Measurements from ENCODE around the gene MATCAP1. TPM values are rescaled to one million over a fixed set of nuclear protein-coding genes. Genes with fewer than 3 reads are reported as not detected.

MATCAP1 gene
- total and polyA plus RNA-seq, 7 experiments from 2014 or later, result 0.48 to 88.1 (median 4.9) TPM

- peaks cover 0 to 8% (median 0%) of the 10 kb centered on the region in 5 donors for H3K27me3 Mint-ChIP-seq
- H3K36me3 Mint-ChIP-seq, result peaks cover 0 to 43% (median 0%) of the 10 kb centered on the region in 5 donors
- Histone ChIP-seq H3K4me3 (ENCODE audit: low read length) (no peak overlapping the region), H3K4me1 (ENCODE audit: control insufficient read depth in 2 of 2, insufficient read depth in 2 of 2, low read length in 2 of 2) (peaks cover 25 to 36% of the 10 kb centered on the region in 2 donors), H3K27me3 (ENCODE audit: control insufficient read depth in 2 of 2, insufficient read depth in 2 of 2, low read length in 2 of 2) (no peaks in the 10 kb centered on the region), H3K36me3 (ENCODE audit: control insufficient read depth in 2 of 3, insufficient read depth in 3 of 3, low read length in 3 of 3) (peaks cover 0 to 3% (median 0%) of the 10 kb centered on the region in 3 experiments), H3K27ac (ENCODE audit: low read depth, low read length) (no peak overlapping the region), H3K9me3 (ENCODE audit: control insufficient read depth in 2 of 3, low read length in 3 of 3) (no peaks in the 10 kb centered on the region)
- peak overlapping the region in 6 of 10 donors; percentile 58 to 88 (median 70) for H3K4me3 Mint-ChIP-seq
- CTCF ChIA-PET, result interaction anchor here (0.5 to 2.8 kb wide), 24 partner anchors 8 to 262 kb away, joined by 3 to 24 read pairs (median 4); partner anchors contain the start of genes EXOC3L1 and TMEM208
- H3K9me3 Mint-ChIP-seq, result peaks cover 0 to 1% (median 0%) of the 10 kb centered on the region in 11 donors
- intact Hi-C loops (cut with micrococcal nuclease), result loop anchor here (1.0 kb wide), 5 partner anchors 29 to 207 kb away; partner anchors contain the start of gene MATCAP1 (in 1 of the 2)
- DNase-seq, result no peak
- ATAC-seq, result no peak
- H3K27ac Mint-ChIP-seq, result peak overlapping the region in 2 of 9 donors; percentile 70 to 77
- POLR2A ChIA-PET, result interaction anchor here (0.5 to 2.1 kb wide), 8 partner anchors 10 to 272 kb away, joined by 3 to 7 read pairs (median 3); no protein-coding TSS in a partner anchor
- peaks cover 31 to 64% (median 46%) of the 10 kb centered on the region in 7 donors for H3K4me1 Mint-ChIP-seq
These were observed 29.0 kb downstream of the MATCAP1 start for GRCh38 chr16:67154578-67155294.

- Histone ChIP-seq H3K4me3 (ENCODE audit: low read length) (peak overlapping the region; percentile 63), H3K36me3 (ENCODE audit: control insufficient read depth in 2 of 3, insufficient read depth in 3 of 3, low read length in 3 of 3) (peaks cover 0 to 14% (median 0%) of the 10 kb centered on the region in 3 experiments), H3K27ac (ENCODE audit: low read depth, low read length) (no peak overlapping the region), H3K27me3 (ENCODE audit: control insufficient read depth in 2 of 2, insufficient read depth in 2 of 2, low read length in 2 of 2) (no peaks in the 10 kb centered on the region), H3K9me3 (ENCODE audit: control insufficient read depth in 2 of 3, low read length in 3 of 3) (no peaks in the 10 kb centered on the region), H3K4me1 (ENCODE audit: control insufficient read depth in 2 of 2, insufficient read depth in 2 of 2, low read length in 2 of 2) (peaks cover 3 to 14% of the 10 kb centered on the region in 2 donors)
- peaks cover 13 to 49% (median 25%) of the 10 kb centered on the region in 7 donors for H3K4me1 Mint-ChIP-seq
- POLR2A ChIA-PET, result interaction anchor here (0.5 to 2.4 kb wide), 6 partner anchors 8 to 123 kb away, joined by 3 to 10 read pairs (median 3); partner anchors contain the start of genes FBXL8 and TRADD
- H3K9me3 Mint-ChIP-seq, result peaks cover 0 to 1% (median 0%) of the 10 kb centered on the region in 11 donors
- no peak for DNase-seq
- CTCF ChIA-PET, result interaction anchor here (0.7 to 2.4 kb wide), 4 partner anchors 8 to 167 kb away, joined by 4 to 9 read pairs (median 5); partner anchors contain the start of genes FBXL8 and TRADD
- peaks cover 5 to 37% (median 11%) of the 10 kb centered on the region in 5 donors for H3K36me3 Mint-ChIP-seq
- ATAC-seq, result no peak
- intact Hi-C loops (cut with micrococcal nuclease), result loop anchor here in 1 of 2 donors (2.0 kb wide), 1 partner anchor 43 kb away; the partner anchor contains the start of gene PHAF1
- peak overlapping the region; percentile 62 to 82 (median 74) for H3K4me3 Mint-ChIP-seq
- H3K27me3 Mint-ChIP-seq, result peaks cover 0 to 12% (median 6%) of the 10 kb centered on the region in 5 donors
- H3K27ac Mint-ChIP-seq, result peak overlapping the region in 3 of 9 donors; percentile 32 to 71 (median 51)
These were observed 32.2 kb downstream of the MATCAP1 start for GRCh38 chr16:67151431-67152097.

GRCh38 chr16:67150833-67151396 is 32.8 kb downstream of the MATCAP1 start, which contains the start of gene B3GNT9:
B3GNT9 (minus strand) TSS chr16:67150998; CDS start chr16:67150485, 513 bp downstream.
- ATAC-seq, result peak; percentile 14
- H3K36me3 ChIP-seq (ENCODE audit: control insufficient read depth in 2 of 3, insufficient read depth in 3 of 3, low read length in 3 of 3), result peaks cover 0 to 20% (median 0%) of the 10 kb centered on the region in 3 experiments
- no peak for DNase-seq
- H3K27me3 ChIP-seq (ENCODE audit: control insufficient read depth in 2 of 2, insufficient read depth in 2 of 2, low read length in 2 of 2), result no peaks in the 10 kb centered on the region
- intact Hi-C loops (cut with micrococcal nuclease), result loop anchor here in 1 of 2 donors (2.0 kb wide), 1 partner anchor 42 kb away; the partner anchor contains the start of gene PHAF1
- peaks cover 5 to 30% (median 17%) of the 10 kb centered on the region in 5 donors for H3K36me3 Mint-ChIP-seq
- ChIA-PET POLR2A (interaction anchor here (0.6 to 2.4 kb wide), 5 partner anchors 8 to 123 kb away, joined by 3 to 10 read pairs (median 3); partner anchors contain the start of genes FBXL8 and TRADD), CTCF (interaction anchor here (2.0 to 2.4 kb wide), 3 partner anchors 133 to 166 kb away, joined by 5 to 9 read pairs (median 5); no protein-coding TSS in a partner anchor)
- no peaks in the 10 kb centered on the region for H3K9me3 ChIP-seq (ENCODE audit: control insufficient read depth in 2 of 3, low read length in 3 of 3)
- H3K27me3 Mint-ChIP-seq, result peaks cover 0 to 12% (median 6%) of the 10 kb centered on the region in 5 donors
- H3K4me3 Mint-ChIP-seq, result peak within 1 kb of the TSS; percentile 62 to 82 (median 74)
- peak within 1 kb of the TSS; percentile 63 for H3K4me3 ChIP-seq (ENCODE audit: low read length)
- H3K4me1 ChIP-seq (ENCODE audit: control insufficient read depth in 2 of 2, insufficient read depth in 2 of 2, low read length in 2 of 2), result peaks cover 3 to 9% of the 10 kb centered on the region in 2 donors
- H3K9me3 Mint-ChIP-seq, result peaks cover 0 to 1% (median 0%) of the 10 kb centered on the region in 11 donors
- peak within 1 kb of the TSS in 3 of 9 donors; percentile 32 to 71 (median 51) for H3K27ac Mint-ChIP-seq
- H3K4me1 Mint-ChIP-seq, result peaks cover 12 to 42% (median 19%) of the 10 kb centered on the region in 7 donors
- H3K27ac ChIP-seq (ENCODE audit: low read depth, low read length), result no peak within 1 kb of the TSS

DNA sequence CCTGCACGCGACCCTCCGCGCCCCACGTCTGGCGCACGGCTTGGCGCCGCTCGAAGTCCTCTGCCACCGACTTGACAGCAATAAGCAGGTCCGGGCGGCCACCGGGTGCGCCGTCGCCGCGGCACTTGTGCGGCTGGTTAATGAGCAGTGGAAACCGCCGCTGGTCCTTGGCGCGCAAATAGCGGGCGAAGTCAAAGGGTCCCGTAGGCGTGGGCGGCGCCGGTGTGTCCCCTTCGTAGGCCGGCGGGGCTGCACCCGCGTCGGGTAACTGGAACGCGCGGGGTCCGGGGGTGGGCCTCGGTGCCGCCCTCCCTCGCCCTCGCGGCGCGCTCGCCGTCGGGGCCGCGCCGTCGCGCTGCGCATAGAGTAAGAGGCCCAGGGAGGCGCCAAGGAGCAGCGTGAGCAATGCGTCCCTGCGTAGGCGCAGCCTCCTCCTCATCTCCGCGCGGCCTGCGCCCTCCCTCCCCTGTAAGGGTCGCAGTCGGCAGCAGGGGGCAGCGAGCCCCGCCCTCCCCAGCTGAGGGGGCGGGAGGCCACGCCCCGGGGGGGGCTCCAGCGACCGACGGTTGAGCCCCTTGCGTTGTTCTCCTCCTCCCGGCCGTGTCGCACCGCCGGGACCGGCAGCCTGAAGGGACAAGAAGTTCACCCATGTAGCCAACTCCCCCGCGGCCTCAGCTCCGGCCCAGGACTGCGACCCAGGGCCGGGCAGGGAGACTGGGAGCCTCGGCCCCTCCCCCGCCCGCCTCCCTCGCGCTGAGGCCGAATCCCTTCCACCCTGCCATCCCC is 33.5 kb downstream of the MATCAP1 start:
- intact Hi-C loops (cut with micrococcal nuclease), result loop anchor here in 1 of 2 donors (2.0 kb wide), 1 partner anchor 41 kb away; the partner anchor contains the start of gene PHAF1
- H3K27me3 Mint-ChIP-seq, result peaks cover 0 to 12% (median 6%) of the 10 kb centered on the region in 5 donors
- POLR2A ChIA-PET, result interaction anchor here (0.7 to 2.4 kb wide), 4 partner anchors 9 to 122 kb away, joined by 3 to 10 read pairs (median 4); partner anchors contain the start of genes FBXL8 and TRADD
- CTCF ChIA-PET, result interaction anchor here (2.1 kb wide), 1 partner anchor 137 kb away, joined by 5 read pairs; no protein-coding TSS in a partner anchor
- Histone ChIP-seq H3K9me3 (ENCODE audit: control insufficient read depth in 2 of 3, low read length in 3 of 3) (no peaks in the 10 kb centered on the region), H3K27me3 (ENCODE audit: control insufficient read depth in 2 of 2, insufficient read depth in 2 of 2, low read length in 2 of 2) (no peaks in the 10 kb centered on the region), H3K4me3 (ENCODE audit: low read length) (peak overlapping the region; percentile 63), H3K4me1 (ENCODE audit: control insufficient read depth in 2 of 2, insufficient read depth in 2 of 2, low read length in 2 of 2) (peaks cover 0 to 4% of the 10 kb centered on the region in 2 donors), H3K27ac (ENCODE audit: low read depth, low read length) (no peak overlapping the region), H3K36me3 (ENCODE audit: control insufficient read depth in 2 of 3, insufficient read depth in 3 of 3, low read length in 3 of 3) (peaks cover 0 to 27% (median 4%) of the 10 kb centered on the region in 3 experiments)
- H3K36me3 Mint-ChIP-seq, result peaks cover 5 to 35% (median 21%) of the 10 kb centered on the region in 5 donors
- H3K27ac Mint-ChIP-seq, result no peak overlapping the region
- DNase-seq, result peak in 1 of 9 donors; percentile 64
- peaks cover 0 to 1% (median 0%) of the 10 kb centered on the region in 11 donors for H3K9me3 Mint-ChIP-seq
- H3K4me3 Mint-ChIP-seq, result peak overlapping the region in 5 of 10 donors; percentile 25 to 82 (median 74)
- H3K4me1 Mint-ChIP-seq, result peaks cover 11 to 38% (median 15%) of the 10 kb centered on the region in 7 donors
- ATAC-seq, result peak; percentile 67

- peaks cover 0 to 4% of the 10 kb centered on the region in 2 donors for H3K4me1 ChIP-seq (ENCODE audit: control insufficient read depth in 2 of 2, insufficient read depth in 2 of 2, low read length in 2 of 2)
- Mint-ChIP-seq H3K36me3 (peaks cover 5 to 43% (median 29%) of the 10 kb centered on the region in 5 donors), H3K4me1 (peaks cover 11 to 36% (median 15%) of the 10 kb centered on the region in 7 donors), H3K27ac (peak overlapping the region in 1 of 9 donors; percentile 49), H3K9me3 (peaks cover 0 to 2% (median 0%) of the 10 kb centered on the region in 11 donors), H3K27me3 (peaks cover 0 to 12% (median 6%) of the 10 kb centered on the region in 5 donors), H3K4me3 (peak overlapping the region in 8 of 10 donors; percentile 14 to 61 (median 44))
- no peaks in the 10 kb centered on the region for H3K27me3 ChIP-seq (ENCODE audit: control insufficient read depth in 2 of 2, insufficient read depth in 2 of 2, low read length in 2 of 2)
- DNase-seq (no peak), ATAC-seq (no peak)
- H3K4me3 ChIP-seq (ENCODE audit: low read length), result no peak overlapping the region
- H3K9me3 ChIP-seq (ENCODE audit: control insufficient read depth in 2 of 3, low read length in 3 of 3), result no peaks in the 10 kb centered on the region
- ChIA-PET CTCF (no interaction called here), POLR2A (no interaction called here)
- intact Hi-C loops (cut with micrococcal nuclease), result loop anchor here in 1 of 2 donors (2.0 kb wide), 1 partner anchor 41 kb away; the partner anchor contains the start of gene PHAF1
- peaks cover 0 to 35% (median 8%) of the 10 kb centered on the region in 3 experiments for H3K36me3 ChIP-seq (ENCODE audit: control insufficient read depth in 2 of 3, insufficient read depth in 3 of 3, low read length in 3 of 3)
- H3K27ac ChIP-seq (ENCODE audit: low read depth, low read length), result no peak overlapping the region
These were observed 34.3 kb downstream of the MATCAP1 start for GRCh38 chr16:67149276-67150046.

Data from naive thymus-derived CD4-positive, alpha-beta T cell (primary cell).